ENCODE results near the gene MUS81.
"Not testable (repeated sequence)": the region's sequence is repeated elsewhere in the genome, so short reads cannot be mapped to it uniquely, and the experiment has no call there.

Gene MUS81

DNA sequence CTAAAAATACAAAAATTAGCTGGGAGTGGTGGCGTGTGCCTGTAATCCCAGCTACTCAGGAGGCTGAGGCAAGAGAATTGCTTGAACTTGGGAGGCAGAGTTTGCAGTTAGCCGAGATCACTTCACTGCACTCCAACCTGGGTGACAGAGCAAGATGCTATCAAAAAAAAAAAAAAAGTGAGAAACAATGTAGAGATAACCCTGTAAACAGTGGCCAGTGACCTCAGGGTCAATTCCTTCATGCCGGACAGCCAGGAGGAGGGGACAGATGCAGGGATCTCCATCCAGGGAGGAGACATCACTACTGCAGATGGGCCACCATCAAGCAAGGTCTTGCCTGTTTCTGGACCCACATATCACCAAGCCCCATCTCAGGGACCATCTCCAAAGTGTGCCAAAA, 12.5 kb upstream of the MUS81 start:
- DNase-seq, result no peak

DNA sequence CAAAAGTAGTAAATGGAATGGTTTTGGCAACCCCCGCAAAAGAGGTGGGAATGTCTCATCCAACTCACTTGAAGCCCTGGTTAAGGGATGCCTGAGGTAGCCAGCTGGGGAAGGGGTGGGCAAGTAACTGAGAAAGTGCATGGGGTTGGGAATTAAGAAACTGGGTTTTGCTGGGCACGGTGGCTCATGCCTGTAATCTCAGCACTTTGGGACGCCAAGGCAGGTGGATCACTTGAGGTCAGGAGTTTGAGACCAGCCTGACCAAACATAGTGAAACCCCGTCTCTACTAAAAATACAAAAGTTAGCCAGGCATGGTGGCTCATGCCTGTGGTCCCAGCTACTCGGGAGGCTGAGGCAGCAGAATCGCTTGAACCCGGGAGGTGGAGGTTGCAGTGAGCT, 11.5 kb upstream of the MUS81 start:
- not testable (repeated sequence) for DNase-seq

DNA sequence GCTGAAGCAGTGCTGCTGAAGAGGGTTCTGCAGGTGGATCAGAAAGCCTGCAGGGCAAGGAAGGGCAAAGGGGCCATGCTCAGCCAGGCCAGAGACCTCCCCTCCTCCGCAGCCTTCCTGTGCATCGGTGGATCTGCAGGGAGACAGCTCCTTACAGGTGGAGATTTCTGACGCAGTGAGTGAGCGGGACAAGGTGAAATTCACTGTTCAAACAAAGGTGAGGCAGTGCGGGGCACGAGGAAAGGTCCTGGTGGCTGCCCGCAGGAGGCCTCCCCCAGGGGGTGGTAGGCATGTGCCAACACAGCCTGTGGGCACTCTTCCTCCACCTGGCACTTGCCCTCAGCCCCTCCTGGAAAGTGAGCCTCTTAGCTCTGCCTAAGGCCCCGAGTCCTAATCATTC, 10.9 kb upstream of the MUS81 start:
- no peak for DNase-seq

DNA sequence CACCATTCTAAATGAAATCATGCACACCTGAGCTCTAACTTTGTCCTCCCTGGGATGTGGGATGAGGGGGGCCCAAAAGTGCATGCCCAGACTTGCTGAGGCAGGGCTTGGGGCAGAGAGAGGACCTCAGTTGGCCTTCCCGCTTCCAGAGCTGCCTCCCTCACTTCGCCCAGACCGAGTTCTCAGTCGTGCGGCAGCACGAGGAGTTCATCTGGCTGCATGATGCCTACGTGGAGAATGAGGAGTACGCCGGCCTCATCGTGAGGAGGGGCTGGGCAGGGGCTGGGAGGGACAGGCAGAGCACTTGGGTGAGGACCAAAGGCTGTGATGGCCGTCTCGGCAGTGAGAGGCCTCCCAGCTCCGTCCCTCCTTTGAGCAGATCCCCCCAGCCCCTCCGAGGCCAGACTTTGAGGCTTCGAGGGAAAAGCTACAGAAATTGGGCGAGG, 10.4 kb upstream of the MUS81 start:
- no peak for DNase-seq

DNA sequence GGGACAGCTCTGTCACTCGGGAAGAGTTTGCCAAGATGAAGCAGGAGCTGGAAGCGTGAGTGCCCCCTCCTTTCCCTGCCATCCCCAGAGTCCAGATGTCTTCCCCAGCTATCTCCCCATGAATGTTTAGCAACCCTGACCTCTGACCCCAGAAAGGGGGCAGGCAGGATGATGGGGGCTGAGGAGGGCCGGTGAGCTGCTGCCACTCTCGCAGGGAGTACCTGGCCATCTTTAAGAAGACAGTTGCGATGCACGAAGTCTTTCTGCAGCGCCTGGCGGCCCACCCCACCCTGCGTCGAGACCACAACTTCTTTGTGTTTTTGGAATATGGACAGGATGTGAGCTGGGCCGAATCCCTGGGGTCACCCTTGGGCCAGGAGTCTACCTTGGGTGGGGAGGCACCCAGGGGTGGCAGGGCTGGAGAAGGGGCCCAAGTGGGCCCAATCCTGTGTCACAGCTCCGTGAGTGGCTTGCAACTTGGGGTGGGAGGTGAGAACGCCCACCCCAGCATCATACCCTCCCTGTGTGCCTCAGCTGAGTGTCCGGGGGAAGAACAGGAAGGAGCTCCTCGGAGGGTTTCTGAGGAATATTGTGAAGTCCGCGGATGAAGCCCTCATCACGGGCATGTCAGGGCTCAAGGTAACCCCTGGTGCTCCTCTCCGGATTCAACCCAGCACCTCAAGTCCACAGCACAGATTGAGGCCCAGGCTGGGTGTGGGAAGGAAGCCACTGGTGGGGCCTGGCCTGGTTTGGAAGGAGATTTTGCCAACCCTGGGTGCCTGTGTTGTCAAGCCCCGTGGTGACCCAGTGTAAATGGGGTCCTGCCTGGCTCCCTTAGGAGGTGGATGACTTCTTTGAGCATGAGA, 9.8 kb upstream of the MUS81 start:
- no peak for DNase-seq

DNA sequence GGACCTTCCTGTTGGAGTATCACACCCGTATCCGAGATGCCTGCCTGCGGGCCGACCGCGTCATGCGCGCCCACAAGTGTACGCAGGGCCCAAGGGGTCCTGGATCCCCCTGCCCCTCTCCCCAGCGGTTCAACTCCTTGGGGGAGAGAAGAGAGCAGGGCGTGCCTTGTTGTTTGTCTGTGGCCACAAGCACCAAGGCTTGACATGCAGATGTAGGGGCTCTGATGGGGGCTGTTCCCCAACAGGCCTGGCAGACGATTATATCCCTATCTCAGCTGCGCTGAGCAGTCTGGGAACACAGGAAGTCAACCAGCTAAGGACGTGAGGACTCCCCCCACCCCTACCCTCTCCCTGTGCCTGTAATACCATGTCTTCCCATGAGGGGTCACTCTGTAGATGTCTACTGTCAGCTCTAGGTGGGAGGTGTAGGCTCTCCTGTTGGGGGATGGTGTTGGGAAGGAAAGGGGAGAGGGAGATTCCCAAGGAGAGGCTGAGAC, 9.1 kb upstream of the MUS81 start:
- no peak for DNase-seq

DNA sequence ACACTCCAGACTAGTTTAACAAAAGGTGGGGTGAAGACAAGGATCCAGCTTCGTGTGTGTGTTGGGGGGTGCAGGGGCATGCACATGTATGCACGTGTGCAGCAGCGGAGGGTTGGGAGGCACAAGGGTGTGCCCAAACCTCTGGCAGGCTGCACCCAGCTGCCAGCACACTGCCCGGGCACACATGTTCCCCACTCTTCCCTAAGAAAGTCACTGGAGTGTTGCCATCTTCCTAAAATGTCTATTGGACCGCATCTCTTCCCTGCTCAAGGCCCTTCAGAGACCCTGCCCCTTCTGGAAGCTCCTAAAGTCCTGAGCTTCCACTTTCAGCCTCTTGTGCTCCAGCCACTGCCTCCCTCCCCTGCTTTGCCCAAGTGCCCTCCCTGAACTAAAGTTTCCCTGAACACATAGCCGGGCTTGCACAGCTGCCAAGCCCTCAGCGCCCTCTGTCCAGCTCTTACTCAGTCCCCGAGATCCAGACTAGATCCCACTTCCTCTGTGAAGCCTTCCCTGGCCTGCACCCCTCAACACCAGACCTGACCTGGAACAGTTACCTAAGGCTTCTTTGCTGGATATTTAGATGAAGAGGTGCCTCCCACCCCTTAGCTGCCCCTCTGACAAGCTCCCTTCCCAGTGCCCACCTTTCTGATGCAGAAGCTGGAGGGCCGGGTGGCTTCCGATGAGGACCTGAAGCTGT, 8.3 kb upstream of the MUS81 start:
- no peak for DNase-seq

DNA sequence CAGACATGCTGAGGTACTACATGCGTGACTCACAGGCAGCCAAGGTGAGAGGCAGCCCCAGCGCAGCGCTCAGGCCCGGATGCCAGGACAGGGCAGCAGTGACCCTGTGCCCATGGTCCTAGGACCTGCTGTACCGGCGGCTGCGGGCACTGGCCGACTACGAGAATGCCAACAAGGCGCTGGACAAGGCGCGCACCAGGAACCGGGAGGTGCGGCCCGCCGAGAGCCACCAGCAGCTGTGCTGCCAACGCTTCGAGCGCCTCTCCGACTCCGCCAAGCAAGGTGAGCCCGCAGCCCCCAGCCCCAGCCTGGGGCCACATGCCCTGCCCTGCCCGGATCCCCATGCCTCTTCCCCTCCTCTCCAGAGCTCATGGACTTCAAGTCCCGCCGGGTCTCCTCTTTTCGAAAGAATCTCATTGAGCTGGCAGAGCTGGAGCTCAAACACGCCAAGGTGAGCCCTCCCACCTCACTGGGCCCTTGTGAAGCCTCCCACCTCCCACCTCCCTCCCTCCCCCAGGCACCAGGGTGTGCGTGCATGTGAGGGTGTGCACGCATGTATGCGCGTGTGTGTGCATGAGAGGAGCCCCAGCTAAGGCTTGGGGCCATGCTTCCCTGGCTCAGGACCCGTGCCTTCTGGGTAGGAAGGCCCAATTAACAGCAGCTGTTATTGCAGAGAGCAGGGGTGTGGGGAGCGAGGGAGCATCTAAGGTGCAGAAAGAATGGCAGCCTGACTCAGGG, 7.6 kb upstream of the MUS81 start:
- no peak for DNase-seq

DNA sequence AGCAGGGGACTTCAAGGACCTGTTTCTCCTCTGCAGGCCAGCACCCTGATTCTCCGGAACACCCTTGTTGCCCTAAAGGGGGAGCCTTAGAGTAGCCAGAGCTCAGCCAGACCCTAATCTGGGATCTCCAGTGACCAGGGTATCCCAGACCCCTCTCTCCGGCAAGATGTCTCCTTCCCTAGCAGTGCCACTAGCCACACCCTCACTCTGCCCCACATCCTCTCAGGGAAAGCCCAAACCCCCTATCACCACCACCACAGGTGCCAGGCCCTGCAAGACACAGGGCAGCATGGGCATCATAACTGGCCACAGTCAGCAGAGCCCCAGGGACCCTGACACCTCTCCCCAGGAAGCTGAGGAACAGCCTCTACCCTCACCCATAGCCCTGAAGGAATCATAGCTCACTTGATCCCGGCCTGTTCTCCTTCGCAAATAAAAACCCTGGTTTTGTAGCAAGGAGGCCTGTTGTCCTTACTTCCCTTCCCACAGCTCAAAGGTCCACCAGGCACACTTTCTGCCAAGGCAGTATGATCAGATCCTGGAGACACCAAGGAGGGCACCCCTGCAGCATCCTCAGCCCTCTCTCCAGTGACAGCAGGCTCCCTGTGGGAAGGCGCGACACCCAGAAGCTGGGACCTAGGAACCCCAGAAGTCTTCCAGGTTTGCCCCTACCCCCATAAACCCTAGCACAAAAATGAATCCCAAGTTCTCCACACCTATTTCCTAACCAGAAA, 6.8 kb upstream of the MUS81 start:
- no peak for DNase-seq

DNA sequence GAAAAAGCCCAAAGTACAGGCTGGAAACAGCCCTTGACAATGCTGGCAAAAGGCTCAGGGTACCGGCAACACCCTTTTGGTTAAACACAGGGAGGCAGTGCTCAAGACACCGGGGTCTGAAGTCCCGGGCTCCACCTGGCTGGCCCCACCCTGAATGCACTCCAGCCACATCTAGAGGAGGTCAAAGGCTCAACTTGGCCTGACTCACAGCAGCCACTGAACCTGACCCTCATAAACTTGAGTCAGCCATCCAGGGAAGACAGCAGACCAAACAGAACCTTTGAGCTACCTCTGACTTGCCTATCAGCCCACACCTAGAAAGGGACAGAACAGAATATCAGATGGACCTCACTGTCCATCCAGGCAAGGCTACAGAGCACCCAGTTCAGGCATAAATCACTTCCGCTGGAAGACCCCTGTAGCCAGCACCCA, 6.1 kb upstream of the MUS81 start:
- DNase-seq, result no peak

DNA sequence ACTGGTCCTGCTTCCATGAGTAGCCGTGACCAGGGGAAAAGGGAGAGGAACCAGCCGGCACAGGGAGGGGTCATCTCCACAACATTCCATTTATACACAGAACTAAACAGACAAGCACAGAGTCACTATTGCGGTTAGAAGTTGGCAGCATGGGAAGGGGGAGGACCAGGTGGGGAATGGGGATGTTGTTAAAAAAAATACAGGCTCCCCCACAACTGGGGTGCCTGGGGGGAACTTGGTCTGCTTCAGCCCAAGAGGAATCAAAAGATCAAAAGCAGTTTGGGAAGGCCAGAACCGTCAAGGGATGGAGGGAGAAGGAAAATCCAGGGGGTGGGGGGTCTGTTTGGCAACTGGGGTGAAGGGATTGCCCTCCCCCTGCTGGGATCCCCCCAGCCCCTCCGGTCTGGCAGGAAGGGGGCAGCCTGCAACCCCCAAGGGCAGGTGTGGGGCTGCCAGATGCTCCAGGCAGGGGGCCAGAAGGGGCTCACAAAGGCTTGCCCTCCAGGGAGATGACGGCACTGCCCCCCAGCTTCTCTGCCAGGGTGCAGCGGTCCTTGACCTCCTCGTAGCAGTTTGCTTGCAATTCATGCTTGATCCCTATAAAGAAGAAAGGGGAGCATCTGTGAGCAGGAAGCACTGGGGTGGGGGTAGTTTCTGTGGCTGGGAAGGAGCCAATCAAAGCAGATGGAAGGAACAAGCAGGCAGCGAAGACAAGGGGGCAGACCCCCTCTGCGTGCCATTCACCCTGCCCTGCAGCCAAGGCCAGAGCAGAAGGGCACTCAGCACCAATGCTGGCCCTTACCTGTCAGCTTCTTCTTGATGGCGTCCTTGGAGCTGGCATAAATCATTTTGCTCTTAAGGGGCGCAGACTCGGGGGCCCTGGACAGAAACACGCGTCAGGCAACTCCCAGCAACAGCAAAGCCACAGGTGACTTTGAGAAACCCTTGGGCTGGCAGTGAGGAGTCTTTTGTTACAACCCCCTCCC, 5.1 kb upstream of the MUS81 start:
- DNase-seq, result no peak

DNA sequence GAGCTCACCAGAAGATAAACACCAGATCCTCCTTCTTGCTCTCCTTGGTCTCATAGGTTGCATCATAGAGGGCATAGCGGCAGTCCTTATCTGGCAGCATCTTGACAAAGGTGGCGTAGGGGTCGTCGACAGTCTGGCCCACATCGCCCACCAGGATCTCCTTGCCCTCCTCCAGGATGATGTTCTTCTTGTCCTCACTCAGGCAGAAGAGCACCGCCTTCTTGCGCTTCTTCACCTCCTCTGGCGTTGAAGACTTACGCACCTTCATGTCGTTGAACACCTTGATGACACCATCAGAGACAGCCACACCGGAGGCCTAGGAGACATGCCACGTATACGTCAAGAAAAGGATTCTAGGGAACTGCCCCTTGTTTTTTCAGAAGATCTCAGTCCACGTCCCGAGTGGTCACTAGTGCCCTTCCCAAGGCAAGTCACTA, 4.3 kb upstream of the MUS81 start:
- DNase-seq, result no peak

DNA sequence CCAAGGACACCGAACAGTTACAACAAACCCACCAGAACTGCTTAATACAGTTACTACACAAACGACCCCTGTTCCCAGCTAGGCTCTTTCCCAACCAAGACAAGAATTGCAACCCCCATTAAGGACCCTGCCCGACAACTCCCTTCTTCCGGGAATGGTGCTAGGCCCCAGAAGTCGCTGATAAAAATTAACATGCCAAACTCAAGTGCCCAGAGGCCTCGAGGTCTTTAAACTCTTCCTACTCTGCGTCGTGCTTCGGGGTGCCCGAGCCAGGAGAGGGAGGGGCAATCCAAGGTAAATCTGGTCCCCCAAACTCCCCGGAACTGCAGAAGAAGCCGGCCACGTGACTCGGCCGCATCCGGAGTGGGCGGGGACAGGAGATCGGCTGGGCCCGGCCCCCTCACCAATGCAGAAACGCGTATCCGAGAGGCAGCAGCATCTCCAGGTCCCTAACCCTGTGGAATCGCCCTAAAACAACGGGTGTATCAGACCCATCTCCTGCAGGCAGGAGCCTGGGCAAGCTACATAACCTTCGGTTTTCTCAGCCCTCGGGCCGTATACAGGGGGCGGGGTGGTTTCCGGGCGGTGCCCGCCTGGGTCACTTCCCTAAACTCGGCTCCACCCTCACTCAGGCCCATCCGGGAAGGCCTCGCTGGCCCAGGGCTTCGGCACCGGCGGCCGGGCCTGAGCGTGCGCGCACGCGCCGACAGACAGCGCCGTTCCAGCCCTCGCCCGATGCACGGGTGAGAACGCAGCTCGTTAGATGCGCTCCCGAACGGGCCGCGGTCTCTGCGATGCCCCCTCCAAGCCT, 3.3 kb upstream of the MUS81 start:
- no peak for DNase-seq

DNA sequence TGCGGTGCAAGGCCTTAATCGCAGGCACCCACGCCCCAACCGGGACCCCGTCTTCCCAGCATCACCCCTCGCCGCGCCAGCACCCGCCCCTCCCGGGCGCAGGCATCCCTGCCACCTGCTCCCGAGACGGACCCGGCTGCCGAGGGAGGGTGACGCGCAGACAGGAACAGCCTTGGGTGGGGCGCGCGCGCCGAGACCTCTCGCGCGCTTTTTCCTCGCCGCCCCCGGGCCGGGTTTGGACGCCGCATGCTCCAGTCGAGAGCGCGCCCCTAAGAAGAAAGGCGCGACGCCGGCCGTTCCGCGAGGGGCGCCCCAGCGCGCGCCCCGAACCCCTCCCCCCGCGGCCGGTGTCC, 2.8 kb upstream of the MUS81 start:
- peak in 1 of 2 experiments; percentile 21 for DNase-seq

DNA sequence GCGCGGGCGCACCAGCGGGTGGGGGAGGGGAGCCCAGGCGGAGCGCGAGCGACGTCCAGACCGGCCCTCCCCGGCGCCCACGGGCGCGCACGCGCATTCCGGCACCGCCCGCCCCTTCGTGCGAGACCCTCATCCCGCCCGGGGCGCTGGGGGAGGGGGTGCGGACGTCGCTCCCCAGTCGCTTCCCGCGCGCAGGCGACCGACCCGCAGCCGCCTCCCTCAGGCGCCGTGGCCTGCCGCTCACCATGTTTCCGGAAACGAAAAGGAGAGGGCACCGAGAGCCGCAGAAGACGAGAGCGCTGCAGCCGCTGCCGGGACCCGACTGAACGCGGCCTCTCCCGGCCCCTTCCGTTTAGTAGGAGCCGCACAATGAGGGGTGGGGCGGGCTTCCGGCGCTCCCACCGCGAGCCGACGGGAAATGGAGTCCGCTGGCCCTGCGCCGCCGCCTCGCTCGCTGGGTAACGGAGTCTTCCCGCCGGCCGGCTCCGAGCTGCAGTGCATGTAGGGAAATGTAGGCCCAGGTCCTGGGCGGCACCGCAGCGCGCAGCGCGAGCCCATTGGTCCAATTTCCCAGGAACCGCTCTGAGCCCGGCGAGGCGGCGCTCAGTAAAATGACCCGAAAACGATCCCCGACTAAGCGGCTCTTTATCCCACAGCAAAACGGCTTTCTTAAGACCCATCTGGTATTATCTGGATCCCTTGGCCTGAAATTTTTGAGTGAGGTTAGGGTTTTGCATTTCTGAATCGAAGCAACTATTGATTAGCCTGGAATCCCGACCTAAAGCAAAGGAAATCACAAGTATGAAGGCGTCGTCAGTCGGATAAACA, 2.2 kb upstream of the MUS81 start, which contains the start of gene CFL1:
Gene CFL1 (minus strand): TSS at position 328 of the 828 bp plus-strand sequence. CDS start 81 bp downstream, at position 247.
- peak; percentile 80 to 94 for DNase-seq

DNA sequence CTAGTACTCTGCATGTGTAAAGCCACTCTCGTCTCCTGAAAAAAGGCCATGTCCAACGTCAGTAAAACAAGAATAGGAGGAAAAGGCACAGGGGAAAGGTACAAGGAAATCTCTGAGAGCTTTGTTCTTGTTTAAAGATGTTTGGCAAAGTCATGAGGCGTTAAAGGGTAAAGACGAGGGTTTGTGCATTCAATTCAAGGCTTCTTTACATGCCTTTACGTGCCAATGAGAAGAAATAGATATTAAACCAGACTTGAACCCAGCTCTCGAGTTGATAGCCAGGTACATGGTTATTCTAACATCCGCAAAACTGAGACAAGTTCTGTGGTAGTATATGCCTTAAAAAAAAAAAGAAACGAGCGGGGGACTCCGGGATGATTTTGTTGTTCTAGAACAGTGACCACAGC, 1.5 kb upstream of the MUS81 start:
- no peak for DNase-seq

DNA sequence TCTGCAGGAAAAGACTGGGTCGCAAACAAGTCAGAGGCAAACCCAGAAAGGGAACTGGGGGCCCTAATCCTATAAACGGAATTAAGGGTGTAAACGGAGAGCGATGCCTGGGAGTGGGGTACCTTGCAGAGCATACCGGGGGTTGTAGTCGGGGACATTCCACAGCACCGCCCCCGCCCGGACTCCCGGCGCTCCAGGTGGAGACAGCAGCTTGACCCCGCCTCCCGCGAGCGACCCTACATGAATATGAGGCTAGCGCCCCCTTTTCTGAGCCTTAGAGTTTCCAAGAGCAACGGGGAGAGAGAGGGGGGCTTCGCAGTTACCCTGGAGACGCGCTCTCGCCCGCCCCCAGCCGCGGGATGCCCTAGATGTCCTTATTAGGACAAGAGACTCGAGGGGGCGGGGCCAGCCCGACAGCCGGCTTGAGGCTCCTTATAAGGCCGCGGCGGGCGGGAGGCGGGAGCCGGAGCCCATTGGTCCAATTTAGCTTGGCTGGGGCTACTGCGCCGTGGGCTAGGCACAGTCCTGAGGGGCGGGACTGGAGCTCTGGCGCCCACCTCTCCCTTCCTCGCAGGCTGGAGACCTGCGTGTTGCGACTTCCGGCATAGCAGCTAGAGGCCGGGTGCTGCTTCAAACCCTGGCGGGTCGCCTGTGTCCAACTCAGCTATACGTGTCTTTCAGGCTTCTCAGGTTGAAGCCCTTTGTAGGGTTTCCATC, 980 bp upstream of the MUS81 start:
- DNase-seq, result peak; percentile 90 to 96

DNA sequence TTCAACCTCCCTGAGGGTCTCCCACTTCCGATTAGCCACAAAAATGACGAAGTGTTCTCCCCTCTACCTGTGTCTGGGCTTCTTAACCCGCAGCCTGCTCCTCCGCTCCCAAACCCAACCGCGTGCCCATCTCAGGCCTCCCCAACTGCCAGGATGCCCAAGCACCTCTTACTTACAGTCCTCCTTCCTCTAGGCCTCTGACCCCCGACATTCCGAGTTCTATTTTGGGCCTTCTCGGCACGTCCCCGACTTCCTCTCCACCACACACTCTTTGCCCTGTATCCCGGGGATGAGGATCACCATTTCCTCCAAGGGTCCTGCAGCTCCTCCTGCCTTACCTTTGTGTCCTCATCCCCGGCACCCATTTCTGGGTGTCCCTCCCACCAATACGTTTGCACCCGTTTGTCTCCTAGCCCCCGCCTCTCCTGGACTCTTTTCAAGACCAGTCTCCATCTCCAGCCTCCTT, 388 bp upstream of the MUS81 start:
- no peak for DNase-seq

DNA sequence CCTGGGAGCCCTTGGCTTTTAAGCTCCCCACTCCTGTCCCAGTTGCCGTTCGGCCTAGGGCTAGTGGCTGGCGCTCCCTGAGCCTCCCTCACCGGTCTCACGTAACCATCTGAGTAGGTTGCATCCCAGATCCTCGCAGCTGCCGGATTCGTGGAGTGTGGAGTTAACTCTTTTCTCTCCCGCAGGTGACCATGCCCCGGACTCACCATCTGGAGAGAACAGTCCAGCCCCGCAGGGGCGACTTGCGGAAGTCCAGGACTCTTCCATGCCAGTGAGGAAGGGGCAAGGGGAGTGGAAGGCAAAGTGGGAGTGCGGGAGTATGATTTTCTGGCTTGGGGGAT, 902 bp downstream of the MUS81 start:
- DNase-seq, result no peak

Data from NCI-H187 (cell line).